Activated naive CD8-positive, alpha-beta T cell (primary cell): ENCODE measurements around the gene TREM2.

Experiments used
- H3K27ac Mint-ChIP-seq: one replicate; pipeline ENCODE4 v1.8.0; 2021; ENCODE audit warnings: mixed read lengths
- H3K27me3 Mint-ChIP-seq: one replicate; pipeline ENCODE4 v1.8.0; 2021; ENCODE audit warnings: mixed read lengths
- H3K36me3 Mint-ChIP-seq: one replicate; pipeline ENCODE4 v1.8.0; 2021; ENCODE audit warnings: mixed read lengths
- H3K4me1 Mint-ChIP-seq: one replicate; pipeline ENCODE4 v1.8.0; 2021; ENCODE audit warnings: low read depth, mixed read lengths
- H3K4me3 Mint-ChIP-seq: one replicate; pipeline ENCODE4 v1.8.0; 2021; ENCODE audit warnings: mild to moderate bottlenecking, mixed read lengths
- H3K9me3 Mint-ChIP-seq: one replicate; pipeline ENCODE4 v1.8.0; 2021; ENCODE audit warnings: low read depth, mixed read lengths

TREM2 gene

DNA sequence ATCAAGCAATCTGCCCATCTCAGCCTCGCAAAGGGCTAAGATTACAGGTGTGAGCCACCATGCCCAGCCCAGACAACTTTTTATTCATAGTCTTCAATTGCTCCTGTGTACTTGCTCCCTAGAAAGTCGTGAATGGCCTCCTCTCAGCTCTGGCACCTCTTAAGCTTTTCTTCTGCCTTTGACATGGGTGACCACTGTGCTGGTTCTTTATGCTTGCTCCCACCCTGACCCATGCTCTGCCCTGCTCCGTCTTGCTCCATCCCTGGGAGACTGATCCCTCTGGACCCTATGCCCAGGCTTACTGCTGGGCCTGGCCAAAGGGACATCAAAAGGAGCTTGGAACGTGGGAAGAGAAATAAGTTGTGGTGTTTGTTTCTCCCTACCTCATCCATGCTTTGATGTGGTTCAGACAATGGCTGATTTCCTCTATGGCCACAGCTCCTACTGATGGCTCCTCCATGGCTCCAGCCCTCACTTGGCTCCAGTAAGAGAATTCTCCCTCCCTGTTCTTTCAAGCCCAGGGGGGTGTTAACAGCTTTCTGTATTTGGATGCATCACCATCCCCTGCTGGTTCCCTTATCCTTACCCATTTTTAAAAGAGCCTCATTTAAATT lies 7.7 kb upstream of the TREM2 start:
- H3K27ac Mint-ChIP-seq, result no peak overlapping the region
- no peaks in the 10 kb centered on the region for H3K36me3 Mint-ChIP-seq
- peaks cover 2% of the 10 kb centered on the region for H3K27me3 Mint-ChIP-seq
- no peak overlapping the region for H3K4me3 Mint-ChIP-seq
- H3K4me1 Mint-ChIP-seq, result no peaks in the 10 kb centered on the region
- no peaks in the 10 kb centered on the region for H3K9me3 Mint-ChIP-seq

GRCh38 chr6:41167173-41167963 lies 4.5 kb upstream of the TREM2 start:
- Mint-ChIP-seq H3K9me3 (no peaks in the 10 kb centered on the region), H3K36me3 (no peaks in the 10 kb centered on the region), H3K27me3 (peaks cover 2% of the 10 kb centered on the region), H3K27ac (no peak overlapping the region), H3K4me3 (no peak overlapping the region), H3K4me1 (no peaks in the 10 kb centered on the region)

DNA sequence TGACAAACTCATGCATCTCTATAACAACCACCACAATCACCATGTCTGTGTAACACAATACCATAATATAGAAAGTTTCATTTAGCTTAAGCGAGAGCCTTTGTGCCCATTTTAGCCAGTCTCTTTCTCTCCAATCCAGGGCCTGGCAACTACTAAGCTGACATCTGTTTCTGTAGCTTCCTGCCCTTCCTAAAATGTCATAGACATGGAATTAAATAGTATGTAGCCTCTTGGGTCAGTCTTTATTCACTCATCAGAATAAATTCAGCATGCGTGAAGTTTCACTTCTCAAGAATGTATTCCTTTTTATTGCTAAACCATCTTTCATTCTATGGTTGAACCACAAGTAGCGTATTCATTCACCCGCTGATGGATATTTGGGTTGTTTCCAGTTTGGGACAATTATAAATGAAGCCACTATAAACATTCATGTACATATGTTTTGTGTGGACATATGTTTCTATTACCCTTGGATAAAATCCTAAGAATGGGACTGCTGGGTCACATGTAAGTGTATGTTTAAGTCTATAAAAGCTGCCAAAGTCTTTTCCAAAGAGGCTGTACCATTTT lies 1.7 kb upstream of the TREM2 start:
- Mint-ChIP-seq H3K9me3 (no peaks in the 10 kb centered on the region), H3K36me3 (no peaks in the 10 kb centered on the region), H3K27ac (no peak overlapping the region), H3K4me3 (no peak overlapping the region), H3K4me1 (no peaks in the 10 kb centered on the region), H3K27me3 (peaks cover 4% of the 10 kb centered on the region)

GRCh38 chr6:41163419-41163717 lies 452 bp upstream of the TREM2 start:
- Mint-ChIP-seq H3K9me3 (no peaks in the 10 kb centered on the region), H3K4me3 (no peak overlapping the region), H3K27me3 (peaks cover 4% of the 10 kb centered on the region), H3K36me3 (no peaks in the 10 kb centered on the region), H3K4me1 (no peaks in the 10 kb centered on the region), H3K27ac (no peak overlapping the region)

DNA sequence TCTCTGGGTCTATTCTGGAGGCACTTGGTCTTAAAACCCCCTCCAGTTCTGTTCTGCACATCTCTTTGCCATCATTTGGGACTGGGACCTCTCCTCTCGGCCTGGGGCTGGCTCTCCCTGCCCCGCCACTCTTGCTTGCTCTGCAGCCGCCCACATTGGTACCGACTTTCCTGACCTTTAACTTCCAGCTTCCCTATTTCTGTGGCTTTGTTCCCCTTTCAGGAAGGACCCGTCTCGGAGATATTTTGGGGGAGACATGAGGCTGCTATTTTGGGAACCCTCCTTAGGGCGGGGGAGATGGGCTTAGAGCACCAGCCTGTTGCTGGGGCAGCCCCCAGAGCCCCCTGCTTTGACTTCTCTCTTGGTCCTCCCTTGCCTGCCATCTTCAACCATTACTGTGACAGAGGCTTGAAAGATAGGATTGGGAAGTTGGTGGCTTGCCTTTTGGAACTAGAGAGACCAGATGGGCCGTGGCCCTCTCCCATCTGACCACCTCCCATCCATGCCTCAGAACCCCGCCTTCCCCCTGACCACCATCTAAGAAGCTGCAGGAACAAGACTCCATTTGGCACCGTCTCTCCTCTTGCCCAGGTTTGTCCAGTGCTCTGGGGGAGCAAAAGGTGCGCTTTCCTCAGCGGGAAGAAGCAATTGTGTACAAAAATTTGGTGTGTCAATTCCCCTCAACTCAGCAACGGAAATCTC lies 914 bp downstream of the TREM2 start:
- Mint-ChIP-seq H3K27ac (no peak overlapping the region), H3K4me1 (no peaks in the 10 kb centered on the region), H3K27me3 (peaks cover 1% of the 10 kb centered on the region), H3K9me3 (no peaks in the 10 kb centered on the region), H3K36me3 (peaks cover 5% of the 10 kb centered on the region), H3K4me3 (no peak overlapping the region)

DNA sequence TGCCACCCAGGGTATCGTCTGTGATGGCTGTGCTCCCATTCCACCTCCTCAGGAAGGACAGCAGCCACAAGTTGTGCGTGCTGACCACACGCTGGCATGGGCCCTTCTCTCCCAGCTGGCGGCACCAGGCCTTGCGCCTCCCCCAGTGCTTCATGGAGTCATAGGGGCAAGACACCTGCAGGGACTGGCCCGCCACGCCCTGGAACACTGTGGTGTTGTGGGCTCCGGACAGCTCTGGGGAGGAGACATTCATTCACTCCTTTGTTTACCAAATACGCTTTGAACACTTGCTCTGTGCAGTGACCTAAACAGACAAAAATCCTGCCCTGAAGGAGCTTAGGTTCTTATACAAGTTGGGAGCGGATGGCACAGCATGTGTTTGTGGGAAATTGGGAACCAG lies 1.5 kb downstream of the TREM2 start:
- Mint-ChIP-seq H3K4me3 (no peak overlapping the region), H3K9me3 (no peaks in the 10 kb centered on the region), H3K27ac (no peak overlapping the region), H3K27me3 (peaks cover 1% of the 10 kb centered on the region), H3K36me3 (peaks cover 5% of the 10 kb centered on the region), H3K4me1 (no peaks in the 10 kb centered on the region)

DNA sequence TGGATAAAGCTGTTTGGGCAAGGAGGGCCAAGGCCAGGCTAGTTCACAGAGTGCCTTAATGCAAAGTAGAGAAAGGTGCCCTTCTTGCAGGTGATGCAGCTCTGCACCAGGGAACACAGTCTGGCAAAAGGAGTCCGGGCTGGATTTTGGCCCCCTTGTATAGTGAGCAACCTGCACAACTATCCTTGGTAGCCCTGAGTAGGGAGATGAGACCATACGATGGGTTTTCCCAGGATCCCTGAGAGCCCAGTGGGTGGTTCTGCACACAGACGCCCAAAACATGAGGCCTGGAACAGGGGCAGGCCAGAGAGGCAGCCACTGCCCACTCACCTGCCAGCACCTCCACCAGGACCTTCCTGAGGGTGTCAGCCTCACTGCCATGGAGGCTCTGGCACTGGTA lies 2.0 kb downstream of the TREM2 start:
- Mint-ChIP-seq H3K4me1 (no peaks in the 10 kb centered on the region), H3K4me3 (no peak overlapping the region), H3K27me3 (peaks cover 1% of the 10 kb centered on the region), H3K27ac (no peak overlapping the region), H3K9me3 (no peaks in the 10 kb centered on the region), H3K36me3 (peaks cover 5% of the 10 kb centered on the region)

- no peak overlapping the region for H3K27ac Mint-ChIP-seq
- H3K4me1 Mint-ChIP-seq, result no peaks in the 10 kb centered on the region
- no peak overlapping the region for H3K4me3 Mint-ChIP-seq
- peaks cover 1% of the 10 kb centered on the region for H3K27me3 Mint-ChIP-seq
- peaks cover 5% of the 10 kb centered on the region for H3K36me3 Mint-ChIP-seq
- H3K9me3 Mint-ChIP-seq, result no peaks in the 10 kb centered on the region
Measured at GRCh38 chr6:41159415-41160082, 3.4 kb downstream of the TREM2 start.

GRCh38 chr6:41157323-41157722 lies 5.6 kb downstream of the TREM2 start:
- Mint-ChIP-seq H3K27ac (no peak overlapping the region), H3K27me3 (peaks cover 1% of the 10 kb centered on the region), H3K36me3 (peaks cover 5% of the 10 kb centered on the region), H3K9me3 (no peaks in the 10 kb centered on the region), H3K4me1 (no peaks in the 10 kb centered on the region), H3K4me3 (no peak overlapping the region)

DNA sequence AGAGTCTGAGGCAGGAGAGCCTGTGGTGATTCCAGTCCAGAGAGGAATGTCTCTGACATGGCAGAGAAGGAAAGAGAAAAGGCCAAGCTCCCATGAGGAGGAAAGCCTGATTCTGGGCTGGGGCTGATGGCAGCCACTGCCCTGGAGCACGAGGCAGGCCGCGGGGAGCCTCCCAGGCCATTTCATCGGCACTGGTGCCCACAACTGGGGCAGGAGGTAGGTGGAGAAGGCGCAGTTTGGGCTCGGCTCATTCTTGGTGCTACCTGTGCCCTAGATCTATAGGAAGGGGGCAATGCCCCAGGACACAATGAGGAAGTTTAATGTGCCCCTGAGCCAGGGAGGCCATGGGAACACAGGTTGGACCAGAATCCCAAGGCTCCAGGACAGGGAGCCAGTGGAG lies 6.1 kb downstream of the TREM2 start:
- H3K27me3 Mint-ChIP-seq, result peaks cover 1% of the 10 kb centered on the region
- peaks cover 5% of the 10 kb centered on the region for H3K36me3 Mint-ChIP-seq
- no peak overlapping the region for H3K4me3 Mint-ChIP-seq
- no peaks in the 10 kb centered on the region for H3K4me1 Mint-ChIP-seq
- no peaks in the 10 kb centered on the region for H3K9me3 Mint-ChIP-seq
- no peak overlapping the region for H3K27ac Mint-ChIP-seq

- Mint-ChIP-seq H3K36me3 (peaks cover 5% of the 10 kb centered on the region), H3K9me3 (no peaks in the 10 kb centered on the region), H3K27ac (no peak overlapping the region), H3K4me3 (no peak overlapping the region), H3K27me3 (peaks cover 1% of the 10 kb centered on the region), H3K4me1 (no peaks in the 10 kb centered on the region)
Measured at GRCh38 chr6:41156001-41156400, 6.9 kb downstream of the TREM2 start.

GRCh38 chr6:41155132-41155805 lies 7.6 kb downstream of the TREM2 start:
- H3K4me3 Mint-ChIP-seq, result no peak overlapping the region
- H3K27me3 Mint-ChIP-seq, result no peaks in the 10 kb centered on the region
- H3K4me1 Mint-ChIP-seq, result no peaks in the 10 kb centered on the region
- H3K36me3 Mint-ChIP-seq, result peaks cover 8% of the 10 kb centered on the region
- H3K9me3 Mint-ChIP-seq, result no peaks in the 10 kb centered on the region
- H3K27ac Mint-ChIP-seq, result no peak overlapping the region

DNA sequence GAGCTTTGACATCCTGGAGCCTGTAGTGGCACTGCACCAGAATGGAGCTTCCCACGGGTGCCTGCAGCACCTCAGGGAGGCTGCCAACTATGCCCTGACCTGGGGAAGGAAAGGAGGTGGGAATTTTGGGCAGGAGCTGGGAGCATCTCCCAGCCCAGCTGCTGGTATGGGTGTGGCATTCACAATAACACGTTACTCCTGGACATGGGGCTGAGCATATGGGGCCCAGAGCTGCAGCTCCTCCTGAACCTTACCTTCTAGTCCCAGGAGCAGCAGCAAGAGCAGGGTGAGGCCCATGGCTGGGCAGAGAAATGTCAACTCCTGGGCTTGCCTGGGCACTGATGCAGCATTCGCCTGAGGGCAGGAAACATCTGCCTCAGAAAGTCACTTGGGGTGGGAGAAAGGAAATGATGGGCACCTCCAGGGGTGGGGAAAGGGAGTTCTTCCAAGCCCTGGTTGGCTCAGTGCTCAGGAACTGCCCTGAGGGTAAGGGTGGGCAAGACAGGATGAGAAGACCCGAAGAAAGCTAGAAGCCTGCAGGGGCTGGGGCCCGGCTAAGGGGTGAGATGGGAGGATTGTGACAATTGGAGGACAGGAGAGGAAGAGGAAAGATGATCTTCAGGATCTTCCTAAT lies 8.8 kb downstream of the TREM2 start, which contains the start of gene TREML1:
Gene TREML1 (minus strand): TSS at position 356 of the 634 bp plus-strand sequence. CDS start 59 bp downstream, at position 297.
- H3K4me3 Mint-ChIP-seq, result no peak within 1 kb of the TSS
- no peaks in the 10 kb centered on the region for H3K9me3 Mint-ChIP-seq
- no peaks in the 10 kb centered on the region for H3K4me1 Mint-ChIP-seq
- peaks cover 12% of the 10 kb centered on the region for H3K36me3 Mint-ChIP-seq
- H3K27me3 Mint-ChIP-seq, result no peaks in the 10 kb centered on the region
- H3K27ac Mint-ChIP-seq, result no peak within 1 kb of the TSS

- Mint-ChIP-seq H3K9me3 (no peaks in the 10 kb centered on the region), H3K27me3 (no peaks in the 10 kb centered on the region), H3K4me3 (no peak overlapping the region), H3K36me3 (peaks cover 16% of the 10 kb centered on the region), H3K4me1 (no peaks in the 10 kb centered on the region), H3K27ac (no peak overlapping the region)
Measured at GRCh38 chr6:41153451-41153850, 9.5 kb downstream of the TREM2 start.
